H9 (cell line): ENCODE data around the gene PYGO2. TPM values are rescaled to one million over a fixed set of nuclear protein-coding genes. Genes with fewer than 3 reads are reported as not detected.

ENCODE experiments used
- DNase-seq: peaks from one replicate; pipeline ENCODE4 v3.0.0-alpha.2; 2017
- H2AFZ ChIP-seq: one replicate; pipeline ENCODE4 v1.6.1; 2013; ENCODE audit warnings: mild to moderate bottlenecking, low read length, control low read depth, moderate library complexity
- H2AK5ac ChIP-seq: 2 replicates; pipeline ENCODE4 v1.6.1; 2013; ENCODE audit warnings: low read length, control low read depth, mixed read lengths; ENCODE audit not compliant: insufficient read length
- H2BK120ac ChIP-seq: one replicate; pipeline ENCODE4 v1.6.1; 2013; ENCODE audit warnings: low read depth, mild to moderate bottlenecking, low read length, control low read depth, inconsistent platforms; ENCODE audit not compliant: poor library complexity, severe bottlenecking
- H2BK12ac ChIP-seq: 2 replicates; pipeline ENCODE4 v1.6.1; 2013; ENCODE audit warnings: low read length, control low read depth, mixed read lengths, low read depth; ENCODE audit not compliant: insufficient read length
- H2BK15ac ChIP-seq: 2 replicates; pipeline ENCODE4 v1.6.1; 2013; ENCODE audit warnings: low read depth, low read length, control low read depth
- H2BK20ac ChIP-seq: one replicate; pipeline ENCODE4 v1.6.1; 2013; ENCODE audit warnings: low read depth, mild to moderate bottlenecking, low read length, control low read depth, inconsistent platforms; ENCODE audit not compliant: poor library complexity, severe bottlenecking
- H2BK5ac ChIP-seq: 2 replicates; pipeline ENCODE4 v1.6.1; 2013; ENCODE audit warnings: low read length, control low read depth, mixed read lengths; ENCODE audit not compliant: insufficient read length
- H3K14ac ChIP-seq: 2 replicates; pipeline ENCODE4 v1.6.1; 2013; ENCODE audit warnings: low read length, control low read depth; ENCODE audit not compliant: insufficient read depth
- H3K18ac ChIP-seq: 2 replicates; pipeline ENCODE4 v1.6.1; 2013; ENCODE audit warnings: low read depth, mild to moderate bottlenecking, mixed read lengths, low read length, control low read depth; ENCODE audit not compliant: insufficient read length
- H3K23ac ChIP-seq: 2 replicates; pipeline ENCODE4 v1.6.1; 2013; ENCODE audit warnings: low read length, control low read depth, mixed read lengths, low read depth; ENCODE audit not compliant: insufficient read length
- H3K23me2 ChIP-seq: 2 replicates; pipeline ENCODE4 v1.6.1; 2013; ENCODE audit warnings: low read depth, mild to moderate bottlenecking, mixed read lengths, low read length, control low read depth; ENCODE audit not compliant: insufficient read length, poor library complexity, severe bottlenecking
- H3K27ac ChIP-seq: 2 replicates; pipeline ENCODE4 v1.5.1; 2013; ENCODE audit warnings: low read length, control low read depth, mixed read lengths, low read depth; ENCODE audit not compliant: insufficient read length
- H3K27me3 ChIP-seq: 2 replicates; pipeline ENCODE4 v1.6.1; 2013; ENCODE audit warnings: low read length, control low read depth, inconsistent platforms; ENCODE audit not compliant: insufficient read depth
- H3K4ac ChIP-seq: 2 replicates; pipeline ENCODE4 v1.6.1; 2013; ENCODE audit warnings: low read depth, mild to moderate bottlenecking, control low read depth, inconsistent platforms, low read length, moderate library complexity
- H3K4me1 ChIP-seq: 2 replicates; pipeline ENCODE4 v1.6.1; 2013; ENCODE audit warnings: low read length, control low read depth, inconsistent platforms; ENCODE audit not compliant: insufficient read depth
- H3K4me2 ChIP-seq: 2 replicates; pipeline ENCODE4 v1.6.1; 2013; ENCODE audit warnings: low read length, control low read depth, mixed read lengths; ENCODE audit not compliant: insufficient read length, insufficient read depth
- H3K56ac ChIP-seq: 2 replicates; pipeline ENCODE4 v1.6.1; 2013; ENCODE audit warnings: low read depth, mild to moderate bottlenecking, mixed read lengths, low read length, control low read depth; ENCODE audit not compliant: insufficient read length
- H3K79me1 ChIP-seq: 2 replicates; pipeline ENCODE4 v1.6.1; 2013; ENCODE audit warnings: low read depth, mild to moderate bottlenecking, moderate library complexity, low read length, control low read depth, inconsistent platforms; ENCODE audit not compliant: insufficient read depth, poor library complexity, severe bottlenecking
- H3K79me2 ChIP-seq: 2 replicates; pipeline ENCODE4 v1.6.1; 2013; ENCODE audit warnings: low read length, control low read depth, inconsistent platforms; ENCODE audit not compliant: insufficient read depth
- H3K9ac ChIP-seq: 2 replicates; pipeline ENCODE4 v1.6.1; 2013; ENCODE audit warnings: low read length, control low read depth, mixed read lengths; ENCODE audit not compliant: insufficient read length; ENCODE audit errors: extremely low read depth
- H3K9me3 ChIP-seq: one replicate; pipeline ENCODE4 v1.6.1; 2013; ENCODE audit warnings: low read depth, low read length, inconsistent platforms; ENCODE audit not compliant: control insufficient read depth
- H3T11ph ChIP-seq: one replicate; pipeline ENCODE4 v1.6.1; 2013; ENCODE audit warnings: mild to moderate bottlenecking, low read length, control low read depth, inconsistent platforms
- H4K20me1 ChIP-seq: one replicate; pipeline ENCODE4 v1.6.1; 2013; ENCODE audit not compliant: control insufficient read depth, insufficient read length, insufficient read depth
- H4K5ac ChIP-seq: 2 replicates; pipeline ENCODE4 v1.6.1; 2013; ENCODE audit warnings: low read depth, mild to moderate bottlenecking, mixed read lengths, low read length, control low read depth; ENCODE audit not compliant: insufficient read length
- H4K8ac ChIP-seq: replicated peaks from 2 replicates; pipeline ENCODE4 v1.6.1; 2013; ENCODE audit warnings: low read length, control low read depth, mixed read lengths, low read depth; ENCODE audit not compliant: insufficient read length
- H4K91ac ChIP-seq: 2 replicates; pipeline ENCODE4 v1.6.1; 2013; ENCODE audit warnings: low read depth, mild to moderate bottlenecking, moderate library complexity, mixed read lengths, low read length, control low read depth; ENCODE audit not compliant: insufficient read length
- H3K27ac Mint-ChIP-seq, 3 experiments: 2 replicates in 2 of 3; 3 replicates in 1 of 3; pipeline ENCODE4 v1.8.0; 2020 to 2021; ENCODE audit warnings: mixed read lengths in 3 of 3, mild to moderate bottlenecking in 1 of 3, moderate library complexity in 1 of 3
- H3K27me3 Mint-ChIP-seq: 2 replicates; pipeline ENCODE4 v1.8.0; 2021; ENCODE audit warnings: low read depth, mild to moderate bottlenecking, moderate library complexity, mixed read lengths
- H3K36me3 Mint-ChIP-seq, 3 experiments: 2 replicates in 2 of 3; 3 replicates in 1 of 3; pipeline ENCODE4 v1.8.0; 2020 to 2021; ENCODE audit warnings: low read depth in 3 of 3, mixed read lengths in 3 of 3; ENCODE audit not compliant: insufficient read depth in 1 of 3
- H3K4me1 Mint-ChIP-seq, 2 experiments: 2 replicates each; pipeline ENCODE4 v1.8.0; 2020; ENCODE audit warnings: mixed read lengths in 2 of 2
- H3K4me3 Mint-ChIP-seq, 2 experiments: 2 replicates in 1 of 2; 3 replicates in 1 of 2; pipeline ENCODE4 v1.8.0; 2020 to 2021; ENCODE audit warnings: mild to moderate bottlenecking in 2 of 2, mixed read lengths in 2 of 2, moderate library complexity in 1 of 2
- H3K9me3 Mint-ChIP-seq, 2 experiments: 2 replicates in 1 of 2; 3 replicates in 1 of 2; pipeline ENCODE4 v1.8.0; 2020; ENCODE audit warnings: mild to moderate bottlenecking in 2 of 2, mixed read lengths in 2 of 2, moderate library complexity in 1 of 2
- CTCF ChIP-seq: fragments of 200-600 bp; sonication (generic); conservative IDR thresholded peaks from 3 replicates; pipeline ENCODE4 v1.8.0; 2021; ENCODE audit warnings: antibody characterized with exemption, mild to moderate bottlenecking
- WGBS: extraction: QIAGEN DNeasy Blood & Tissue Kit; methylation state at CpG from one replicate; pipeline ENCODE4 v1.1.7; 2013; ENCODE audit warnings: missing lambda C conversion rate, low lambda C conversion rate, mixed read lengths; ENCODE audit not compliant: insufficient read length; ENCODE audit errors: extremely low coverage; 5-methylcytosine and 5-hydroxymethylcytosine counted together
- total RNA-seq: library from RNA; stranded (reverse); gene quantifications from 2 replicates; pipeline ENCODE4 v1.2.1, GENCODE V29; 2021

Gene PYGO2
- total RNA-seq, 1 experiment from 2014 or later = 38.7 TPM

- peak overlapping the region; percentile 93 to 97 for H3K4me3 Mint-ChIP-seq
- no CpG with 5 or more reads among the region's 50 CpGs for WGBS
- H2AFZ ChIP-seq = no peak overlapping the region
Measured at GRCh38 chr1:154999571-155000410, 38.2 kb upstream of the PYGO2 start.

More at GRCh38 chr1:154999571-155000410, 38.2 kb upstream of the PYGO2 start:
- Histone ChIP-seq H3K79me2 (no peaks in the 10 kb centered on the region; the same call in 1 of the 2 replicates), H3K9me3 (no peaks in the 10 kb centered on the region), H2BK12ac (no peak overlapping the region), H3K79me1 (no peaks in the 10 kb centered on the region), H3K4me2 (peak overlapping the region; percentile 90), H3K56ac (no peak overlapping the region), H2BK15ac (no peak overlapping the region), H2BK20ac (no peak overlapping the region), H4K91ac (no peak overlapping the region), H3K23ac (no peak overlapping the region), H3K9ac (peak overlapping the region; percentile 6), H4K8ac (no peak overlapping the region), H3K14ac (no peak overlapping the region), H3K27me3 (no peaks in the 10 kb centered on the region), H3K4me1 (peaks cover 5% of the 10 kb centered on the region; the same call in 1 of the 2 replicates), H4K5ac (no peak overlapping the region), H2BK5ac (no peak overlapping the region), H2BK120ac (no peak overlapping the region), H3K23me2 (peaks cover 26% of the 10 kb centered on the region), H3K27ac (peak overlapping the region; percentile 41), H3K4ac (no peak overlapping the region), H2AK5ac (no peak overlapping the region), H3T11ph (no peak overlapping the region), H4K20me1 (no peaks in the 10 kb centered on the region), H3K18ac (peak overlapping the region; percentile 61)
- peak; percentile 77 for DNase-seq
- no peaks in the 10 kb centered on the region for H3K36me3 Mint-ChIP-seq
- TF ChIP-seq CTCF = no peak
- peak overlapping the region; percentile 92 to 97 (median 96); a peak in 6 of 7 replicates for H3K27ac Mint-ChIP-seq
- H3K27me3 Mint-ChIP-seq = peaks cover 3% of the 10 kb centered on the region
- peaks cover 20 to 33% of the 10 kb centered on the region in 2 experiments for H3K4me1 Mint-ChIP-seq
- peaks cover 0 to 2% of the 10 kb centered on the region in 2 experiments; a peak in 2 of 5 replicates for H3K9me3 Mint-ChIP-seq
